B cell (primary cell): ENCODE measurements around the gene C2orf42. TPM values are rescaled to one million over a fixed set of nuclear protein-coding genes. Genes with fewer than 3 reads are reported as not detected.
A peak's percentile ranks its signal among the peaks of the same experiment; 100 is the strongest.

Source experiments
- ATAC-seq: fragments of 200-7000 bp; cut with Tn5 transposase; one replicate; pipeline ENCODE4 v1.10.0; 2021; ENCODE audit warnings: low read depth, mild to moderate bottlenecking, moderate number of reproducible peaks, moderate library complexity
- CTCF ChIA-PET: fragments of 350-600 bp; sonication (Branson Sonifier 250); formaldehyde crosslinking; loops from one replicate; lab custom pipeline; 2021; ENCODE audit warnings: antibody characterized with exemption, inconsistent platforms; lab: Charles Lee
- POLR2A ChIA-PET: fragments of 350-600 bp; sonication (Branson Sonifier 250); formaldehyde crosslinking; loops from one replicate; lab custom pipeline; 2021; ENCODE audit warnings: antibody characterized with exemption; lab: Charles Lee
- DNase-seq: peaks from one replicate; pipeline ENCODE4 v3.0.0; 2013
- H2AFZ ChIP-seq: 2 replicates; pipeline ENCODE4 v1.6.1; 2012; ENCODE audit warnings: mild to moderate bottlenecking, low read depth, low read length; ENCODE audit not compliant: insufficient read depth, poor library complexity, severe bottlenecking
- H3K27ac ChIP-seq, 2 donors: 1 replicate in 1 of 2; 2 replicates in 1 of 2; pipeline ENCODE4 v1.5.1; 2012 to 2013; ENCODE audit warnings: low read length in 2 of 2, mild to moderate bottlenecking in 2 of 2, moderate library complexity in 1 of 2
- H3K27me3 ChIP-seq, 4 experiments: fragments of 200-600 bp in 1 of 4; sonication (generic) in 1 of 4; replicated peaks in 1 of 4; 1 replicate in 2 of 4; 2 replicates in 2 of 4; pipeline versions ENCODE4 v1.6.1 to v1.7.0; 2013 to 2016; ENCODE audit warnings: low read length in 3 of 4, mild to moderate bottlenecking in 2 of 4, mixed read lengths in 1 of 4, moderate library complexity in 1 of 4; ENCODE audit not compliant: insufficient read depth in 4 of 4, control insufficient read depth in 3 of 4; ENCODE audit errors: control extremely low read depth in 1 of 4
- H3K36me3 ChIP-seq, 2 experiments: replicated peaks in 1 of 2; 1 replicate in 1 of 2; 2 replicates in 1 of 2; pipeline versions ENCODE4 v1.6.1 to v1.7.1; 2013; ENCODE audit warnings: low read length in 1 of 2; ENCODE audit not compliant: insufficient read depth in 2 of 2, control insufficient read depth in 1 of 2; ENCODE audit errors: control extremely low read depth in 1 of 2, extremely low read depth in 1 of 2
- H3K4me1 ChIP-seq, 2 donors: fragments of 200-600 bp in 1 of 2; sonication (generic) in 1 of 2; 1 replicate in 1 of 2; 2 replicates in 1 of 2; pipeline versions ENCODE4 v1.5.1 to v1.6.1; 2013 to 2017; ENCODE audit warnings: low read length in 2 of 2; ENCODE audit not compliant: control insufficient read depth in 2 of 2, insufficient read depth in 2 of 2
- H3K4me2 ChIP-seq: replicated peaks from 2 replicates; pipeline ENCODE3; 2012; ENCODE audit warnings: mild to moderate bottlenecking, low read depth, low read length; ENCODE audit not compliant: poor library complexity, severe bottlenecking
- H3K4me3 ChIP-seq, 5 experiments: fragments of 200-600 bp in 1 of 5; sonication (generic) in 1 of 5; 1 replicate in 3 of 5; 2 replicates in 2 of 5; pipeline versions ENCODE4 v1.5.1 to v1.7.0; 2011 to 2016; ENCODE audit warnings: low read length in 4 of 5, mild to moderate bottlenecking in 4 of 5, low read depth in 2 of 5, control low read depth in 1 of 5, moderate library complexity in 1 of 5; ENCODE audit not compliant: insufficient read depth in 1 of 5; ENCODE audit errors: control extremely low read depth in 1 of 5, extremely low read depth in 1 of 5
- H3K79me2 ChIP-seq: fragments of 200-600 bp; sonication (generic); one replicate; pipeline ENCODE4 v1.6.0; 2016; ENCODE audit warnings: low read length; ENCODE audit not compliant: control insufficient read depth, insufficient read depth
- H3K9ac ChIP-seq: fragments of 200-600 bp; sonication (generic); 2 replicates; pipeline ENCODE4 v1.6.1; 2017; ENCODE audit warnings: mild to moderate bottlenecking, low read length, moderate library complexity
- H3K9me3 ChIP-seq, 3 donors: one replicate each; pipeline versions ENCODE4 v1.6.1 to v1.7.1; 2013; ENCODE audit warnings: low read length in 2 of 3; ENCODE audit not compliant: control insufficient read depth in 2 of 3, insufficient read depth in 1 of 3; ENCODE audit errors: control extremely low read depth in 1 of 3
- H4K20me1 ChIP-seq: 2 replicates; pipeline ENCODE4 v1.6.0; 2012; ENCODE audit warnings: mild to moderate bottlenecking, low read length; ENCODE audit not compliant: insufficient read depth, control insufficient read depth, poor library complexity, severe bottlenecking
- H3K27ac Mint-ChIP-seq: one replicate; pipeline ENCODE4 v1.8.0; 2021; ENCODE audit warnings: mixed read lengths
- H3K27me3 Mint-ChIP-seq: one replicate; pipeline ENCODE4 v1.8.0; 2021; ENCODE audit warnings: mixed read lengths
- H3K4me1 Mint-ChIP-seq: one replicate; pipeline ENCODE4 v1.8.0; 2021; ENCODE audit warnings: mixed read lengths
- H3K4me3 Mint-ChIP-seq: one replicate; pipeline ENCODE4 v1.8.0; 2021; ENCODE audit warnings: mixed read lengths
- H3K9me3 Mint-ChIP-seq: one replicate; pipeline ENCODE4 v1.8.0; 2022; ENCODE audit warnings: mixed read lengths; ENCODE audit not compliant: insufficient read depth
- EZH2 ChIP-seq: IDR thresholded peaks from 2 replicates; pipeline ENCODE4 v1.6.1; 2012; ENCODE audit warnings: borderline replicate concordance, low read depth, mild to moderate bottlenecking, moderate library complexity, low read length; ENCODE audit not compliant: insufficient read depth, poor library complexity, severe bottlenecking
- WGBS: methylation state at CpG from one replicate; pipeline ENCODE4 v1.1.5; 2013; ENCODE audit warnings: missing lambda C conversion rate; ENCODE audit not compliant: insufficient coverage; 5-methylcytosine and 5-hydroxymethylcytosine counted together
- intact Hi-C: fragments of 100-400 bp; cut with micrococcal nuclease; formaldehyde crosslinking; loops from one replicate; pipeline ENCODE4 v1.10.0; 2022
- polyA plus RNA-seq: library from polyadenylated mRNA; depleted of rRNA; stranded (reverse); fragments of >200 nt; gene quantifications from 2 replicates; pipeline ENCODE4 v1.2.3, GENCODE V29; 2012
- total RNA-seq, 2 donors: library from RNA; stranded (reverse); fragments of 120-200 nt in 1 of 2; gene quantifications; 1 replicate in 1 of 2; 2 replicates in 1 of 2; pipeline versions ENCODE4 v1.2.3 to v1.2.4, GENCODE V29; 2013 to 2022
- TF ChIP-seq, protein P1 (sequence below): fragments of 200-600 bp; IDR thresholded peaks from one replicate; pipeline ENCODE4 v1.8.0; 2022; ENCODE audit warnings: antibody characterized with exemption, mild to moderate bottlenecking

The C2orf42 gene
- total and polyA plus RNA-seq, 2 donors (not counting 1 experiment from before 2014, with no cell fraction given) = 13.0 to 42.9 TPM

DNA sequence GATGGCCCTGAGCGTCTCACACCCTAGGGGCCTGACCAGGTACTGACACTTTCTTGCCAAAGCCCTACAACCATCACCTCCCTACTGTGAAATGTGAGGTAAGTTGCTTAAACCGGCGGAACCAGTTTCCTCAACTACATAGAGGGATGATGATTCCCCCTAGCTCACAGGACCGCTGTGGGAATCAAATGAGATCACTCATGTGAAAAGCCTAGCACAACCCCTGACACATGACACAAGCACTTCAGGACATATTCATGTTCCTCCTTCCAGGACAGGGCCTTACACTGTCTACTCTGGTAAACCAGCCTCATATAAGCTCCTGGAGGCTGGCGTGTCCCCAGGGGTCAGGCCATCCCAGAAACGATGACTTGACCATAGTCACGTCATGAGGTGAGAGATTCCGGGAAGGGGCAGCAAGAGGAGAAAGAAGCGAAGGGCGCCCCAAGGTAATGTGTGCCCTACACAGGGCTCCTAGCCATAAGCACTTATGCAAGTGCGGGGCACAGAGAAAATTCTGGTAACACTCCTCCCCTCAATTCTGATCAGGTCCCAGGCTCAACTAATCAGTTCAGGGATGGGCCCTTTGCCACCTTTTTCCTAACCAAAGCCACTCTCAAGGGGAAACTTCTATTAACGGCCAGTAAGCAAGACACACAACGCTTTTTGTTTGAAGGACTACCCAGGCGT lies 49.5 kb downstream of the C2orf42 start:
- H2AFZ ChIP-seq = peak overlapping the region; percentile 58
- WGBS = 46% methylated on average over 11 of the region's 14 CpGs
- H3K4me1 ChIP-seq = peaks cover 23 to 38% of the 10 kb centered on the region in 2 donors
- H4K20me1 ChIP-seq = no peaks in the 10 kb centered on the region
- no peaks in the 10 kb centered on the region for H3K36me3 ChIP-seq
- no peaks in the 10 kb centered on the region for H3K9me3 ChIP-seq
- peak; percentile 90 for DNase-seq
- Mint-ChIP-seq H3K9me3 (no peaks in the 10 kb centered on the region), H3K27ac (peak overlapping the region; percentile 98), H3K4me3 (peak overlapping the region; percentile 91), H3K4me1 (peaks cover 54% of the 10 kb centered on the region), H3K27me3 (no peaks in the 10 kb centered on the region)
- peak overlapping the region; percentile 87 for H3K9ac ChIP-seq
- H3K27ac ChIP-seq = peak overlapping the region; percentile 97 to 98
- H3K4me2 ChIP-seq = peak overlapping the region; percentile 82
- ChIA-PET CTCF (interaction anchor here (0.6 to 8.7 kb wide), 10 partner anchors 9 to 228 kb away, joined by 3 to 105 read pairs (median 14); partner anchors contain the start of genes MXD1 and PCBP1), POLR2A (interaction anchor here (0.8 to 5.5 kb wide), 11 partner anchors 8 to 227 kb away, joined by 3 to 115 read pairs (median 14); partner anchors contain the start of genes C2orf42, MXD1 and PCBP1)
- intact Hi-C loops = loop anchor here (1.0 kb wide), 4 partner anchors 9 to 37 kb away; no protein-coding TSS in a partner anchor
- peak; percentile 29 for ATAC-seq
- H3K79me2 ChIP-seq = peaks cover 11% of the 10 kb centered on the region
- H3K27me3 ChIP-seq = no peaks in the 10 kb centered on the region
- H3K4me3 ChIP-seq = peak overlapping the region; percentile 35 to 72 (median 64)
- no peak for TF ChIP-seq EZH2
- TF ChIP-seq, protein P1, sequence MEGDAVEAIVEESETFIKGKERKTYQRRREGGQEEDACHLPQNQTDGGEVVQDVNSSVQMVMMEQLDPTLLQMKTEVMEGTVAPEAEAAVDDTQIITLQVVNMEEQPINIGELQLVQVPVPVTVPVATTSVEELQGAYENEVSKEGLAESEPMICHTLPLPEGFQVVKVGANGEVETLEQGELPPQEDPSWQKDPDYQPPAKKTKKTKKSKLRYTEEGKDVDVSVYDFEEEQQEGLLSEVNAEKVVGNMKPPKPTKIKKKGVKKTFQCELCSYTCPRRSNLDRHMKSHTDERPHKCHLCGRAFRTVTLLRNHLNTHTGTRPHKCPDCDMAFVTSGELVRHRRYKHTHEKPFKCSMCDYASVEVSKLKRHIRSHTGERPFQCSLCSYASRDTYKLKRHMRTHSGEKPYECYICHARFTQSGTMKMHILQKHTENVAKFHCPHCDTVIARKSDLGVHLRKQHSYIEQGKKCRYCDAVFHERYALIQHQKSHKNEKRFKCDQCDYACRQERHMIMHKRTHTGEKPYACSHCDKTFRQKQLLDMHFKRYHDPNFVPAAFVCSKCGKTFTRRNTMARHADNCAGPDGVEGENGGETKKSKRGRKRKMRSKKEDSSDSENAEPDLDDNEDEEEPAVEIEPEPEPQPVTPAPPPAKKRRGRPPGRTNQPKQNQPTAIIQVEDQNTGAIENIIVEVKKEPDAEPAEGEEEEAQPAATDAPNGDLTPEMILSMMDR = peak; percentile 65
